Endometrium (tissue), 2 donors: ENCODE measurements around the gene GMPS.
A peak's percentile ranks its signal among the peaks of the same experiment; 100 is the strongest.
"Not testable (repeated sequence)": the region's sequence is repeated elsewhere in the genome, so short reads cannot be mapped to it uniquely, and the experiment has no call there.

Experiments used
- FAIRE-seq: peaks from 2 replicates; lab custom pipeline; 2012; peaks lifted over from hg19 to GRCh38; lab: Jason Lieb, UNC
- donor health status: control.
- donor health status: control.

The GMPS gene

GRCh38 chr3:155872904-155873646 is 2.6 kb downstream of the GMPS start:
- FAIRE-seq, result no peak

- FAIRE-seq, result no peak
Observed at GRCh38 chr3:155876037-155876436, 5.6 kb downstream of the GMPS start.

DNA sequence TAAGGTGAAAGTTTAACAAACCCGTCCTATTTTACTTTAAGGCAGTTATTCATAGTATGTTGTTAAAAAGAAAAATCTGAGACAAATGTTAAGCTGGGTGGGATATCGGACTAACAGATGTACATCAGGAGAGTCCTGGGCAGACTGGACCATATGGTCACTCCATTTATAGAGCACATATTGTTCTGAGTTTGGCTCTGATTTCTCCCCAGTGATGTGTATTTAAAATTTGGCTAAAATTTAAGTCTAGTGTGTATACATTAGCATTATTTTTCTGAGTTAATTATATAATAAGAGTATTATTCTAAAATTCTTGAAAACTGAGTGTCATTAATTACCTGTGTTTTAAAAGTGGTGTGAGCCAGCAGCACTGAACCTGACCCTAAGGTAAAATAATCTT is 6.1 kb downstream of the GMPS start:
- no peak for FAIRE-seq

GRCh38 chr3:155880286-155880685 is 9.8 kb downstream of the GMPS start:
- FAIRE-seq, result no peak

- no peak for FAIRE-seq
Observed at GRCh38 chr3:155884292-155884691, 13.8 kb downstream of the GMPS start.

GRCh38 chr3:155885292-155885691 is 14.8 kb downstream of the GMPS start:
- FAIRE-seq, result no peak

GRCh38 chr3:155886348-155886747 is 15.9 kb downstream of the GMPS start:
- FAIRE-seq, result not testable (repeated sequence)

DNA sequence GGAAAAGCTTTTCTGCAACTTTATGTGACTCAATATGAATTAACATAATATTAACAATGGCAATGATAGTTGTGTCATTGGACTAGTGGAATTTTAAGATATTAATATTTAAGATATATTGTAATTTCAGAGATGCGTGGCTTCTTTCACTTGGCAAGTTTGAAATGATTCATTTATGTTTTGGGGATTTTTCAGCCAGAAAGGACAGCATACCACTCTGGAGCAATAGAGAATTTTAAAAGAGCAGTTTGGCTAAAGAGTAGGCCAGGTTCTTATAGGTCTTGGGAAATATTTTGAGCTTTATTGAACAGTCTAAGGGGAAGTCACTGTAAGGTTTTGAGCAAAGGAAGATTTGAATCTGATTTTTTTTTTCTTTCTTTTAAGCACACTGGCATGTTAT is 16.5 kb downstream of the GMPS start:
- FAIRE-seq, result no peak

DNA sequence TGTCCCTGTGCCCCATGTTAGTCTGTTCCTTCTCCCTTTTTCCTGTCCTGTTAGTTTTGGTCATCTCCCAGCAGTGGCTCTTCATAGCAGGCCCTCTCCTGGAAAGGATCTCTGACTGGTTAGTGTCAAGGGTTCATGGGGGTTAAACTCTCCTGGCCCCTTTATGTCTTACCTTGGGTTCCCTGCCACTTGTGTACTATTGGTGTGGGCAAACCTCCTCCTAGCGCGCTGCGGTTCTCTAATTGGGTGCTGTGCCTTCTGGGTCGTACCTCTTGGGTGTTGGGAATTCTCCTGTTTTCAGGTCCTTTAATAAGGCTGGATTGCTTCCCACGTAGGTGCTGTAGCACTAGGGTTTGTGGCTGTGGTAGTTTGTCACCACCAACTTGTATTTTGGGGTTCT is 18.8 kb downstream of the GMPS start:
- FAIRE-seq, result no peak

DNA sequence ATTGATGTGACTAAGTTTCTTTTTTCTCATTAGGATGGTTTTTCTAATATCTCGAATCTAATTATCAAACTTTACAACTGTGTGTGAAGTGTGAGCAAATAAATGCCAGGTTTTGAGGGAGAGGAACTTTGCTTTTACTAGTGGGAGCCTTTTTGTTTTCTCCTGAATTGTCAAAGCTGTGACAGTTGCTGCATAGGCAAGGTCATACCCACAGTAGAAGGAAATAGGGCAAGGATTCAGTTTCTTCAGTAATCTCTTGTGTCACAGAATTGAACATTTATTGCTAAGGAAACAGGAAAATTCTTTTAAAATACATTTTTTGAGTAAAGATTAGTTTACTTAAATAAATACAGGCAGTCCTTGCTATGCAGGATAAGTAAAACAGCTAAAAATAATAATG is 19.5 kb downstream of the GMPS start:
- no peak for FAIRE-seq

DNA sequence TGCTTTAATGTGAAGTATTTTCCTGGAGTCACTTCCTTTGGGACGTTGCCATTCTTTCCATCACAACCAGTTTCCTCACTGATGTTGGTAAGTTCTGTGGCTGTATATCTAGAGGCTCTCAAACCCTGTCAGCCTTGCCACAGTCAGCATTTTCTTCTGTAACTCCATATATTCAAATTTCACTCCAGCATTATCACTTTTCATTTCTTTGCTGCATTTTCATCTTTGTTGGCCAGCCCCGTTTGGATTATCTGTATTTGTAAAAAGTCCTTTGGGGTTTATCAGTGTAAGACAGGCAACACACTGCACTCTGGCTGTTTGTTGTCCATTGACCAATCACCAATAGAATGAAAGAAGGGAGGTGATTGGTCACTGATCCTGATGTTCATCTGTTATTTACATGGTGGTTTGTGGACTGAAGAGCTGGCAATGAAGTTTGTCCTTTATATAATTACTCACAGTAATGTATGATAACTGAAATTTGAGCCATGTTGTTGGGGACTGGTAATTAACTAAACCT is 20.3 kb downstream of the GMPS start:
- FAIRE-seq, result no peak

- FAIRE-seq, result no peak
Observed at GRCh38 chr3:155891321-155891720, 20.9 kb downstream of the GMPS start.

- FAIRE-seq, result no peak
Observed at GRCh38 chr3:155895379-155895900, 25.0 kb downstream of the GMPS start.

DNA sequence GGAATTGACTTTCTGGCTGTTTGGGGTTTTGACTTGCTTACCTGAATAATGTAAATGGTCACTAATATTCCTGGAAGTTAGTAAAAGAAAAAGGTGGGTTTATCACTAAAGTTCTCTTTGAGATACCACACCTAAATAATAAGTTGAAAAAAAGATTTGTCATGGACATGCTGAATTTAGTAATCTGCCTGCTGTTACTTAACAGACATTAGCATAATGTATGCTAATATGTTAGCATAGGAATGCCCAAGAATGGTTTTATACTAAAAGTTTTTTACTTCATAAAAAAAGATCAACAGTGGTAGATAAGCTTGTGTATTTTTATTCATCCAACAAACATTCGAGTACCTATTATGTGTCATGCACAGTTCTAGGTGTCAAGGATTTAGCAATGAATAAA is 36.5 kb downstream of the GMPS start:
- no peak for FAIRE-seq

DNA sequence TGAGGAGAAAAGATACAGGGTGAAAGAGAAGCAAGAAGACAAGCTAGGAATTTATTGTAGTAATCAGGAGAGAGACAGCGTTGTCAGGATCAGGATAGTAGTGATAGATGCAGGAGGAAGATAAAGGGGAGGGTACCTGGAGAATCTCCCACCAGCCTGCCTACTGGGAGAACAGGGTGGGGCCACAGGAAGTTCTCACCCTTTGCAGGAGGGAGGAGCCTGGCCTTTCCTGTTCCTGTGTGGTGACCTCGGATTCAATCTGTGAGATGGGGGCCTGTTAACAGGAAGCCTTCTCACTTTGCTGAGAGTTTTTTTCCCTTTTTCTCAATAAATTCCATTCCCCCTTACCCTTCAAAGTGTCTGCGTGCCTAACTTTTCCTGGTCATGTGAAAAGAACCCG is 37.6 kb downstream of the GMPS start:
- no peak for FAIRE-seq

DNA sequence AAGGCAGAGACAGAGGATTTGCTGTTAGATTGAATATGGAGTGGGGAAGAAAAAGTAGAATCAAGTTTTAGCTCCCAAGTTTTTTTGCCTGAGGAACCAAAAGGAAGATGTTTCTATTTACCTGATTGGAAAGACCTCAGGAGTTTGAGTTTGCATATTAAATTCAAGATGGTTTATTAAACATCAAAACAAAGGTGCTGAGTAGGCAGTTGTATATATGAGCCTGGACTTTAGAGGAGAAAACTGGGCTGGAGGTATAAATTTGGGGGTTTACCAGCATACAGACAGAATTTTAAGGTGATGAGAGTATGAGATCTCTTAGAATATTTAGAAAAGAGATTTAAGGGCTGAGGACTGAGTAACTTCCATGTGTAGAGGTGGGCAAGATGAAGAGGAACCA is 38.2 kb downstream of the GMPS start:
- no peak for FAIRE-seq

GRCh38 chr3:155912090-155912489 is 41.6 kb downstream of the GMPS start:
- peak; percentile 4 for FAIRE-seq

DNA sequence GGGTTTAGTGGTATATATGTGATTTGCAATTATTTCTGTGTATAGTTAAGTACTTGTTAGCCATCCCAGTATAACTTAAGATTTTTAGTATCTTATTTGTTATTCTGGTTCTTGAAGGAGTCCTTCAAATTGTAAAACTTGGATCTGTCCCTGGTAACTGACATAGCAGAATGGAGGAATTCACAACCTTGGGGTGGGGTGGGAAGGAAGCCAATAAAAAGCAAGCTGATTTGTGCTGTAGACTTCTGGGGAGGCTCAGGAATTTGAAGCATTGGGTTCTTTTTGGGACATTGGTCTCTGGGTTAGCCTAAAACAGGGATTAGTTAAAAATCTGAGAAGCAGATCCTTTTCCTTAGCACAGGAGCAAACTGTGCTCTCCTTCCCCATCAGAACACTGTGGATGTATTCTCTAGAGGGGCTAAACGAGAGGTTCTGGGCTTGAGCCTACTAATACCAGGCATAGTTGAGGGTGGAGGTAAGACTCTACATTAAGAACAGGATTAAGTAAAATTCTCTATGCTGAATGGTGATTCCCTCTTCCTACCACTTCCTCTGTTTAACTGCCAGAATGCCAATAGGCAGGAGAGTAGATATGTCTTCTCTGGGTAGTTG is 42.2 kb downstream of the GMPS start:
- no peak for FAIRE-seq

DNA sequence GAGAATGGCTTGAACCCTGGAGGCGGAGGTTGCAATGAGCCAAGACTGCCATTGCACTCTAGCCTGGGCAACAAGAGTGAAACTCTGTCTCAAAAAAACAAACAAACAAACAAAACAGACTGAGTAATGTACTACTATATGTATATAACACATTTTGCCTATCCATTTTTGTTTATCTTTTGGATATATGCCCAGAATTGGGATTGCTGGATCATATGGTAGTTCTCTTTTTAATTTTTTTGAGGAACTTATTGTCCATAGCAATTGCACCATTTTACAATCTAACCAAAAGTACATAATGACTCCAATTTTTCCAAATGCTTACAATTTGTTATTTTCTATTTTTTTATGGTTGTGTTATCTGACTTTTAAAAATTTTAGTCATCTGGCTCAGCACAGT is 47.3 kb downstream of the GMPS start:
- FAIRE-seq, result no peak

- FAIRE-seq, result no peak
Observed at GRCh38 chr3:155919728-155920127, 49.3 kb downstream of the GMPS start.

- FAIRE-seq, result no peak
Observed at GRCh38 chr3:155921486-155921885, 51.0 kb downstream of the GMPS start.

- FAIRE-seq, result no peak
Observed at GRCh38 chr3:155934230-155934629, 63.8 kb downstream of the GMPS start.

GRCh38 chr3:155938409-155938808 is 68.0 kb downstream of the GMPS start:
- no peak for FAIRE-seq

- FAIRE-seq, result no peak
Observed at GRCh38 chr3:155941354-155941753, 70.9 kb downstream of the GMPS start.
